GM12878 (cell line): ENCODE data around the gene MRPL12.

Source experiments
- ATF2 ChIP-seq: IDR thresholded peaks from 2 replicates; pipeline ENCODE4 v1.6.1; 2012; ENCODE audit warnings: low read length, inconsistent platforms
- E2F4 ChIP-seq: IDR thresholded peaks from 2 replicates; pipeline ENCODE4 v1.6.1; 2012; ENCODE audit warnings: low read depth, low read length, improper control_type of control experiment
- EP300 ChIP-seq, 2 experiments: fragments of 150-350 bp in 1 of 2; IDR thresholded peaks; 2 replicates each; pipeline ENCODE4 v1.6.1; 2011 to 2012; ENCODE audit warnings: low read depth in 2 of 2, low read length in 2 of 2, borderline replicate concordance in 1 of 2, improper control_type of control experiment in 1 of 2, inconsistent platforms in 1 of 2; ENCODE audit not compliant: control insufficient read depth in 1 of 2
- EZH2 ChIP-seq: IDR thresholded peaks from 2 replicates; pipeline ENCODE4 v1.6.1; 2012; ENCODE audit warnings: low read depth, mild to moderate bottlenecking, control low read depth, inconsistent platforms, low read length, borderline replicate concordance; ENCODE audit not compliant: control insufficient read depth
- NFYA ChIP-seq: IDR thresholded peaks from 2 replicates; pipeline ENCODE4 v1.6.1; 2011; ENCODE audit warnings: low read depth, mild to moderate bottlenecking, low read length, improper control_type of control experiment, borderline replicate concordance
- POLR2AphosphoS5 ChIP-seq: IDR thresholded peaks from 2 replicates; pipeline ENCODE4 v1.6.1; 2011; ENCODE audit warnings: mild to moderate bottlenecking, low read length, inconsistent platforms
- TCF3 ChIP-seq: IDR thresholded peaks from 2 replicates; pipeline ENCODE4 v1.6.1; 2012; ENCODE audit warnings: low read depth, mild to moderate bottlenecking, low read length, borderline replicate concordance; ENCODE audit not compliant: insufficient read depth
- YY1 ChIP-seq: IDR thresholded peaks from 2 replicates; pipeline ENCODE4 v1.6.1; 2011; ENCODE audit warnings: low read depth, mild to moderate bottlenecking, low read length

GRCh38 chr17:81702934-81703746 is at the start of gene MRPL12:
- TF ChIP-seq TCF3 (0 out of 2 replicates have a peak, but pooled peaks have one; percentile 21), EP300 (IDR thresholded peaks at IDR 0.05; ENCODE audit: borderline replicate concordance in 1 of 2, control insufficient read depth in 1 of 2, low read depth in 2 of 2, low read length in 2 of 2) (no peak), NFYA (no peak), E2F4 (no peak), ATF2 (no peak), YY1 (peak; percentile 86), POLR2AphosphoS5 (peak; percentile 95), EZH2 (no peak)
